Hypothalamus (tissue), 51 donors: ENCODE measurements around the gene ATP1A2.

Experiments used
- DNase-seq, 51 donors: peaks; one replicate each; lab custom pipeline; 2025; lab: John Stamatoyannopoulos, UW

Gene ATP1A2

GRCh38 chr1:160134791-160135572 lies 19.4 kb downstream of the ATP1A2 start:
- no peak for DNase-seq

DNA sequence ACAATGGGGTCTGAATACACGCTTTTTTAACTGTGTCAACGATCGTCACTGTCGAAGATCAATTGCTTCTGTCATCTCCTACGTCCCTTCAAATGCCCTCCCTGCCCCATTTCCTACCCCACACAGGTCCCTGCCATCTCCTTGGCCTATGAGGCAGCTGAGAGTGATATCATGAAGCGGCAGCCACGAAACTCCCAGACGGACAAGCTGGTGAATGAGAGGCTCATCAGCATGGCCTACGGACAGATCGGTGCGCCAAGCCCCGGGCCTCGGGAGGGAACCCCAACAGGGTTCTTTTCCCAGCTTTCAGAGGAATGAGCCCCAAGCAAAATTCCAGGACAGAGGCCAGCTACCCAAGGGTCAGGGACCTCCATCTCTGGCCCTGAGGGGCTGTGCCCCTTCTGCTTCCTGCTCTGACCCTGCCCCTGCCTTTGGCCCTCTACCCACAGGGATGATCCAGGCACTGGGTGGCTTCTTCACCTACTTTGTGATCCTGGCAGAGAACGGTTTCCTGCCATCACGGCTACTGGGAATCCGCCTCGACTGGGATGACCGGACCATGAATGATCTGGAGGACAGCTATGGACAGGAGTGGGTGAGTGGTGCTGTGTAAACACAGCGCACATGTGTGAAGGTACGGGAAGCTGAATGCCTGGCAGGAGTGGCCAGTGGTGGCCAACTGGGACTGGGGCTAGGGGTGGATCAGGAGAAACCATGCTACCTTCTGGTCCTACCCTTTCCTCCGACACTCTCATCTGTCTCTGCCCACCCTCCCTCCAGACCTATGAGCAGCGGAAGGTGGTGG lies 20.8 kb downstream of the ATP1A2 start:
- no peak for DNase-seq

GRCh38 chr1:160136926-160137200 lies 21.3 kb downstream of the ATP1A2 start:
- no peak for DNase-seq

DNA sequence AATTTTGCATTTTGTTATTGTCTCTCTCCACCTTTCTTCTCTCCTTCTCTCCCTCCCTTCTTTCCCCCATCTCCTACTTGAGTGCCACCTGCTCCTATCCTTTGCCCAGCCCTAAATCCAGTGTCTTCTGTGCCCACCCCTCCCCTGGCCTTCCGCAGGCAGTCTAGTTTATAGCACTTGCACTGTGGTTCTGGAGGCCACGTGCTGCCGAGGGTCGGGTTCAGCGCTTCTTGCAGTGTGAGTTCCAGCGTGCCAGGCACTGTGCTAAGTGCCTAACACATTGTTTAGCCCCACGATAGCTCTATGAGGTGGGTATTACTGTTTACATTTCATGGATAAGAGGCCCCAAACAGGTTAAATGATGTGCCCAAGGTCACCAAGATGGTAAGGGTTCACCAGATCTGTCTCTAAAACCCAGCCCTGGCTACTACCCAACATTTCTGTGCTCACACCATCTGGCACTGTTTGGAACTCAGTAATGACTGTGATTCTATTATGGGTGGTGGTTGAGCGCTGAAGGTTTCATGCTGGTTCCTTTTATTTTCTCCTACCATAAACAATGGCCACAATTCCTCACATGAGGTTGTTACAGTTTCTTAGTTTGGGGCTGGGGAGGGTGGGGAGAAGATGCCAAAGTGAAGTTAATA lies 21.8 kb downstream of the ATP1A2 start:
- no peak for DNase-seq

GRCh38 chr1:160139840-160140239 lies 24.3 kb downstream of the ATP1A2 start:
- no peak for DNase-seq

DNA sequence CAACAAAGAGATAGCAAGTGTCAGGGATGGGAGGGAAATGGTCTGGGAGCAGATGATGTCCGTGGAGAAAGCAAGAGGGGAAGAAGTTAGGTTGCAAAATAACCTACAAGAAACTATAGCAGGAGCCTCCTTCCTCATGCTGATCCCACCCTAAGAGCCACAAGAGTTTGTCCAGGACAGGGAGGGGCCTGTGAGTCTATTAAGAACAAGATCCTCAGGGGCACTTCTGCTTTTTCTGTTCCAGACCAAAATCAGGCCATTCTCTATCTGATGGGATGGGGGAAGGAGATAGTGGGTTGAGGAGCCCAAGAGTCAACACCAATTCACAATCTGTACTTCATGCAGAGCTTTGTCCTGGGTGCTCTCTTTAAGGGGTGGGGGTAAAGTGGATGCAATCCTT lies 28.1 kb downstream of the ATP1A2 start:
- DNase-seq: no peak

- peak in 7 of 51 donors; percentile 12 to 27 (median 15) for DNase-seq
Observed at GRCh38 chr1:160144921-160145320, 29.4 kb downstream of the ATP1A2 start.

GRCh38 chr1:160146107-160146506 lies 30.5 kb downstream of the ATP1A2 start:
- DNase-seq: no peak

- DNase-seq: no peak
Observed at GRCh38 chr1:160148121-160148520, 32.6 kb downstream of the ATP1A2 start.

GRCh38 chr1:160149233-160149632 lies 33.7 kb downstream of the ATP1A2 start:
- DNase-seq: no peak

- DNase-seq: no peak
Observed at GRCh38 chr1:160149716-160150115, 34.2 kb downstream of the ATP1A2 start.

- DNase-seq: no peak
Observed at GRCh38 chr1:160151303-160151702, 35.7 kb downstream of the ATP1A2 start, which contains the start of gene ATP1A4. ATP1A4 (plus strand) TSS chr1:160151603; CDS start chr1:160152041, 438 bp downstream.

DNA sequence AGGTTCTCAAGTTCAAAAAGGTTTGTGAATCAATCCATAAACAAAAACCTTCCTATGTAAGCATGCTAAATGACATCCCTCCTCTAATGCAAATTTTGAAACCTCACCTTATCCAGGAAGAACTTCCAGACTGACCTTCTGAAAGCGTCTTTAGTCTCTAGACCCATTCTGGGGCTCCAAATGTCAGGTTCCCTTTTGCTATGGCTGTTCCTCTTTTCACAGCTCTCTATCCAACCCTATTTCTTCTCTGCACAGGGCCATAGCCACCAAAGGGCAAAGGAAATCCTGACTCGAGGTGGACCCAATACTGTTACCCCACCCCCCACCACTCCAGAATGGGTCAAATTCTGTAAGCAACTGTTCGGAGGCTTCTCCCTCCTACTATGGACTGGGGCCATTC lies 39.2 kb downstream of the ATP1A2 start:
- DNase-seq: no peak

DNA sequence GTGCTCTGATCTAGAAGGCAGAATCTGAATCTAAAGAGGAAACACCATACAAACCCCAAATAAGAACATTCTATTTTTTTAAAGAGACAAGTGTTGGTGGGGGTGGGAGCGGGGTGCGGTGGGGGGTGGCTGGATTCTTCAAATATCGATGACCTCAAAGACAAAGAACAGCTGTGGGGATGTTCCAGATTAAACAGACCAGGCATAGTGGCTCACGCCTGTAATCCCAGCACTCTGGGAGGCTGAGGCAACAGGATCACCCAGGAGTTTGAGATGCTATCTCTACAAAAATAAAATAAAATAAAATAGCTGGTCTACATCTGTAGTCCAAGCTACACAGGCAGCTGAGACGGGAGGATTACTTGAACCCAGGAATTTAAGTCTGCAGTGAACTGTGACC lies 40.8 kb downstream of the ATP1A2 start:
- no peak for DNase-seq

- no peak for DNase-seq
Observed at GRCh38 chr1:160157174-160157573, 41.6 kb downstream of the ATP1A2 start.

GRCh38 chr1:160158031-160158430 lies 42.5 kb downstream of the ATP1A2 start:
- no peak for DNase-seq

DNA sequence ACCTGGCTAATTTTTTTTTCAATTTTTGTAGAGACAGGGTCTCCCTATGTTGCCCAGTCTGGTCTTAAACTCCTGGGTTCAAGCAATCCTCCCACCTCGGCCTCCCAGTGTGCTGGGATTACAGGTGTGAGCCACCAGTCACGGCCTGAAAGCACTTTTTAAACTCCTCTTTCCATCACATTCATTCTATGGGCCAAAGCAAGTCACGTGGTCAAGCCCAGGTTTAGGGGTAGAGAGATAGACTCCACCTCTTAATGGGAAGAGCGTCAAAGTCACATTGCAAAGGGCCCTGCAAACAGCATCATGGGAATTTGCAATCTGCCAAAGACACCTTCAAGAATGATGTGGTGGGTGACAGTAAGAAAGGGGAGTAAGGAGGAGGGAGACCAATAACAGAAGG lies 43.0 kb downstream of the ATP1A2 start:
- no peak for DNase-seq

- DNase-seq: no peak
Observed at GRCh38 chr1:160159846-160160245, 44.3 kb downstream of the ATP1A2 start.

- DNase-seq: peak in 23 of 51 donors; percentile 2 to 43 (median 24)
Observed at GRCh38 chr1:160161965-160162705, 46.6 kb downstream of the ATP1A2 start.

DNA sequence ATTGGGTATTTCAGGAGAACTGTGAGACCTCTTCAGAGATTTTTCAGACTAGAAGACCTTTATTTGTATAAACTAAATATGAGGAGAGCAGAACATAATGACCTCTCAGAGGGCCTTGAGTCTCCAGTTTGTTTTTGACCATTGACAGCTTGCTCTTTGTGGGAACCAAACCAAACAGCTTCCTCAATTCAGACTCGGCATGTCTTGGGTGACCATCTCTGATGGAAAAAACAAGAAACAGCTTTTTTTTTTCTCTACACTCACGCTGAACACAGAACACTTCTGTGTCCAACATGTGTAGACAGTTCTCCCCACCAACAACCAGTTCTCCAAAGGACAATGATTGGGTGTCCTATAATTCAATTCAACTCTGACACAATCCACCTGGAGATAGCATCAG lies 47.4 kb downstream of the ATP1A2 start:
- no peak for DNase-seq

- DNase-seq: no peak
Observed at GRCh38 chr1:160163615-160164014, 48.1 kb downstream of the ATP1A2 start.
